Activated CD4-positive, alpha-beta T cell treated with anti-CD3 and anti-CD28 coated beads for 24 hours (primary cell): Measurements from ENCODE around the gene PIK3AP1.
"Not testable (repeated sequence)": the region's sequence is repeated elsewhere in the genome, so short reads cannot be mapped to it uniquely, and the experiment has no call there.

Experiments used
- DNase-seq, 2 donors: peaks; one replicate each; pipeline ENCODE4 v3.0.0-alpha.2; 2020; ENCODE audit warnings: low read depth in 2 of 2

PIK3AP1 gene

GRCh38 chr10:96719850-96720421 lies 378 bp downstream of the PIK3AP1 start:
- DNase-seq = peak in 1 of 2 donors; percentile 50

GRCh38 chr10:96719200-96719599 lies 1.1 kb downstream of the PIK3AP1 start:
- DNase-seq = no peak

- no peak for DNase-seq
These were observed 1.9 kb downstream of the PIK3AP1 start for GRCh38 chr10:96718304-96718990.

- DNase-seq = no peak
These were observed 3.9 kb downstream of the PIK3AP1 start for GRCh38 chr10:96716390-96716789.

- DNase-seq = no peak
These were observed 5.5 kb downstream of the PIK3AP1 start for GRCh38 chr10:96714746-96715255.

DNA sequence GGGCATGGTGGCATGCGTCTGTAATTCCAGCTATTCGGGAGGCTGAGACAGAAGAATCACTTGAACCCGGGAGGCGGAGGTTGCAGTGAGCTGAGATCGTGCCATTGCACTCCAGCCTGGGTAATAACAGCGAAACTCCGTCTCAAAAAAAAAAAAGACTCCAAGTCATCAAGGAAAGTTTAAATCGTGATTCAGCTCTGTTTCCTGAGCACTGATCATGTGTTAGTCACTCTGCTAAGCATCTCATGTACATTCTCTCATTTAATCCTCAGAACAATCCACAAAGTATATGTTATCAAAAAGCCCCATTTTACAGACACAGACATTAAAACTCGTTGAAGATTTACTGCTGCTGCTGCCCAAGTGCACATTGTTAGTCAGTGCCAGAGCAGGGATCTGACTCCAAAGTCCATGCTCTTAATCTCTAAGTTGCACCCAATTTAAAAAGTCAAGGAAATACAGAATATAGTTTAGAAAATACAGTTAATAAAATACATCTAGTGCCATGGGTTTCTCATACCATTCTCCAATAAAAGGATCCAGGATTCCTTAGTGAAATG lies 6.2 kb downstream of the PIK3AP1 start:
- DNase-seq = no peak

GRCh38 chr10:96712662-96713271 lies 7.5 kb downstream of the PIK3AP1 start:
- DNase-seq = no peak

GRCh38 chr10:96711048-96711728 lies 9.1 kb downstream of the PIK3AP1 start:
- no peak for DNase-seq

- no peak for DNase-seq
These were observed 10.8 kb downstream of the PIK3AP1 start for GRCh38 chr10:96709525-96709924.

DNA sequence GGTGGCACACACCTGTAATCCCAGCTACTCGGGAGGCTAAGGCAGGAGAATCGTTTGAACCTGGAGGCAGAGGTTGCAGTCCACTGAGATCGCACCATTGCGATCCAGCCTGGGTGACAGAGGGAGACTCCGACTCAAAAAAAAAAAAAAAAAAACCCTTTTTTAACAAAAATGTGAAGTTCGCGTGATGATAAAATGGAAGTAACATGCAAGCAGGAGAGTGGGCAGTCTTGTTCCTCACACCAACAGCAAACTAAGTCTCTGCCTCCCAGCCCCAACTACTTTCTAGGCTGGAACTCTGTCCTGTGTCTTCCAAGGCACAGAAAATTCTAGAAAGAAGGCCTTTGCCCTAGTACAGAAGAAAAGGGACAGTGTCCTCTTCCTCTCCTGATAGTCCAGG lies 11.3 kb downstream of the PIK3AP1 start:
- DNase-seq = no peak

- no peak for DNase-seq
These were observed 11.9 kb downstream of the PIK3AP1 start for GRCh38 chr10:96708456-96708855.

- DNase-seq = no peak
These were observed 13.9 kb downstream of the PIK3AP1 start for GRCh38 chr10:96706331-96706853.

DNA sequence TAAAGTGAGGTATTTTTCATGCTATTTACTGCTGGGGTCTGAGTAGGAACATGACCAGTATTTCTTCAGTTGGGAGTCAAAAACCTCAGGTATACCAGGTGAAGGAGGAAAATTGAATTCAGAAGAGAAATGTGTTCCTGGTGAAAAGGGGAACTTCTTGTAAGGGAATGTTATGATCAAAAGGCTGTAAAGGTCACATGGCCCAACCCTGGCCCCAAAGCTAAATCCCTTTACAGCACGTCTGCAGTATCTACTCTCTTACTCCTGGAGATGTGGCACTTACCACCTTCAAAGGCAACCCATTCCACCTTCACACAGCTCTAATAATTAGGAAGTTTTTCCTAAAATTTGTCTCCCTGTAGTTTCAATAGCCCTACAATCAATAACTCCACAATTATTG lies 15.2 kb downstream of the PIK3AP1 start:
- DNase-seq = no peak

DNA sequence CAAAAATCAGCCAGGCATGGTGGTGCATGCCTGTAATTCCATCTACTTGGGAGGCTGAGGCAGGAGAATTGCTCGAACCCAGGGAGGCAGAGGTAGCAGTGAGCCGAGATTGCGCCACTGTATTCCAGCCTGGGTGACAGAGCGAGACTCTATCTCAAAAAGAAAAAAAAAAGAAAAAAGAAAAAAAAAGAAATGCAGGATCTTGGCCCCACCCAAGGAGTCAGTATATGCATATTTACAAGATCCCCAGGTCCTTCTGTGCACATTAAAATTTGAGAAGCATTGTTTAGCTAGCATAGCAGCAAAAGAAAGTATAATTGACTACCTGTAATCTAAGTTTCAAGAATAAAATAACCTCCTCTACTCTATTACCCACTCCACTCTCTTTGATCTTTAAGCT lies 15.8 kb downstream of the PIK3AP1 start:
- no peak for DNase-seq

DNA sequence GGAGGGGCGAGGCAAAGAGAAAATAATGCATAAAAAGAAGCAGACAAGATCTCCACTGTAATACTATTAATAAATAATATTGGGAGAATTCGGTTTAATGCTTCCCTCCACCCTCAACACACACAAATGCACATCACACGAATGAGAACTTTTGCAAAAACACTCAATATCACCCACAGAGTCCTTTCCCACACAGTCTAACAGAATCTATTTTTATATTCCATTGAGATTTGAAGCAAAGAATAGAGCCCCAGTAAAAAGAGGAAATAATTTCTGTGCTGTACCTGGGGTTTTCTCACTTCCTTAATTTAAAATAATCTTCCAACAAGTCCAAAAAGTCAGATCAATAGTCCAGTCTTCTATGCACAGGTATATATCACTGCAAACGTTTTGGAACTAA lies 17.0 kb downstream of the PIK3AP1 start:
- no peak for DNase-seq

DNA sequence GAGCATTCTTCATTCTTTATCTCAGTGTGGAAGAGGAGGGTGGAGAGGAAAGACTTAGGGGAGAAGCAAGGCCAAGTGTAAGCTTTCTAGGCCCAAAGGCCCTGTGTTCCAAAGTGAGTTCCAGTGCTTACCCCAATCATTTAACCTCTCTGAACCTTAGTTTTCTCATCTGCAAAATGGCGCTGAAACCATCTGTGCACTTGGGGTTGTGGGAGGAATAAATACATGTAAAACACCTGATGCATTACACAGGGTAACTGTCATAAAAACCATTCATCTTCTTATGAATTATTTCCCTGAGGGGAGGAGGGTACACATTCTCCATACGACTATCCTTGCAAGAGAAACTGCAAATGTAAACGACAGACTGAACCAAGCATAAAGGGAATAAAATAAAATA lies 19.0 kb downstream of the PIK3AP1 start:
- no peak for DNase-seq

DNA sequence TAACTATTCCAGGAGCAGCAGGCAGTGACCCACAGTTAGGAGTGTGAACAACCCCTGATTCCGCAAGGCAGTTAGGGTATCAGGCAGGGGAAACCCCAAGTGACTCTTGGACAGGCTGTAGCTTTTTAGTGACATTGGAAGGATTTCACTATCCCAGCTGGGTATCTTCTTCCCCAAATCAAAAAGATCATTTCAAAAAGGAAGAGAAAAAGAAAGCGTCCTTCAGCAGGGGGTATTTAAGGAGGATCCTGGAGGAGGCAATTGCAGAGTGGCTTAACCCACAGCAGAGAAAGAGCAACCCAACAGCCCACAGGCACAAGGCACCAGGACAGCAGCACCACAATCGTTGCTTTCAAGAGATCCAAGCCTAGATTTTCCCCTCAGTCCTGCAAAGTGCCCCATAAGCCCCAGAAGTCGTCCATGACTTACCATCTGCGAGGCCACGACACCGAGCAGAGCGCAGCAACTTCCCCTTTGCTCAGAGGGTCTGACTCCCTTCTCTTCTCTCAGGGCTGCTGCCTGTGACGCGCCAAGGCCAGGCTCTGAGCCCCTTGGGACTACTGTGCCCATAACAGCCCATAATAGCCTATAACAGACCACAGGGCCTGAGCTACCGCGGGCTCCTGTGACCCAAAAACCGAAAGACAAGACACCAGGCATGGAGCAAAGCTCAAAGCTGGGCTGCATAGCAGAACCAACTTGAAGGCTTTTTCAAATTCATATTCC lies 19.8 kb downstream of the PIK3AP1 start:
- DNase-seq = no peak

GRCh38 chr10:96699613-96700012 lies 20.7 kb downstream of the PIK3AP1 start:
- DNase-seq = no peak

GRCh38 chr10:96698305-96698704 lies 22.0 kb downstream of the PIK3AP1 start:
- DNase-seq = not testable (repeated sequence)

DNA sequence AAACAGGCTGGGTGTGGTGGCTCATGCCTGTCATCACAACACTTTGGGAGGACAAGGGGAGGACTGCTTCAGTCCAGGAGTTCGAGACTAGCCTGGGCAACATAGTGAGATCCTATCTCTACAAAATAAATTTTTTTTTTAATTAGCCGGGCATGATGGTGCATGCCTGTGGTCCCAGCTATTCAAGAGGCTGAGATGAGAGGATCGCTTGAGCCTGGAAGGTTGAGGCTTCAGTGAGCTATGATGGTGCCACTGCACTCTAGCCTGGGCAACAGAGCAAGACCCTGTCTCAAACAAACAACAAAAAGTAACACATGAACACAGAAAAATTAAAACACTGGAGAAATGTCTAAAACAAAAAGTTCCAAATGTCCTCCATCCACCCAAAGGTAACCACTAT lies 22.9 kb downstream of the PIK3AP1 start:
- no peak for DNase-seq

- no peak for DNase-seq
These were observed 23.4 kb downstream of the PIK3AP1 start for GRCh38 chr10:96696845-96697425.
